ENCODE results near the gene DNAH8. TPM values are rescaled to one million over a fixed set of nuclear protein-coding genes. Genes with fewer than 3 reads are reported as not detected.
A peak's percentile ranks its signal among the peaks of the same experiment; 100 is the strongest.

The DNAH8 gene
- total RNA-seq, 1 donor from 2014 or later, result 0.05 TPM

- H3K27ac Mint-ChIP-seq (ENCODE audit: unreplicated experiment), result no peak overlapping the region
- no peak overlapping the region for H3K4me3 Mint-ChIP-seq (ENCODE audit: unreplicated experiment)
- H3K36me3 Mint-ChIP-seq (ENCODE audit: low read depth), result no peaks in the 10 kb centered on the region
- H3K27me3 Mint-ChIP-seq (ENCODE audit: low read depth), result peaks cover 54% of the 10 kb centered on the region
- DNase-seq (ENCODE audit: low spot score), result no peak
- H3K4me1 Mint-ChIP-seq (ENCODE audit: low read depth), result no peaks in the 10 kb centered on the region
- TF ChIP-seq CTCF (IDR thresholded peaks at IDR 0.05), result peak; percentile 23
- H3K9me3 Mint-ChIP-seq (ENCODE audit: low read depth), result peaks cover 2% of the 10 kb centered on the region
These were observed 288.0 kb downstream of the DNAH8 start for GRCh38 chr6:39003072-39003471.

- H3K9me3 Mint-ChIP-seq (ENCODE audit: low read depth), result peaks cover 2% of the 10 kb centered on the region
- H3K4me3 Mint-ChIP-seq (ENCODE audit: unreplicated experiment), result no peak overlapping the region
- DNase-seq (ENCODE audit: low spot score), result no peak
- no peak overlapping the region for H3K27ac Mint-ChIP-seq (ENCODE audit: unreplicated experiment)
- H3K4me1 Mint-ChIP-seq (ENCODE audit: low read depth), result no peaks in the 10 kb centered on the region
- no peaks in the 10 kb centered on the region for H3K36me3 Mint-ChIP-seq (ENCODE audit: low read depth)
- peaks cover 58% of the 10 kb centered on the region for H3K27me3 Mint-ChIP-seq (ENCODE audit: low read depth)
- no peak for TF ChIP-seq CTCF (IDR thresholded peaks at IDR 0.05)
These were observed 288.4 kb downstream of the DNAH8 start for GRCh38 chr6:39003492-39003891.

GRCh38 chr6:39004801-39005200, 289.7 kb downstream of the DNAH8 start:
- Mint-ChIP-seq H3K27ac (ENCODE audit: unreplicated experiment) (no peak overlapping the region), H3K27me3 (ENCODE audit: low read depth) (peaks cover 57% of the 10 kb centered on the region), H3K4me3 (ENCODE audit: unreplicated experiment) (no peak overlapping the region), H3K4me1 (ENCODE audit: low read depth) (no peaks in the 10 kb centered on the region), H3K9me3 (ENCODE audit: low read depth) (peaks cover 2% of the 10 kb centered on the region), H3K36me3 (ENCODE audit: low read depth) (no peaks in the 10 kb centered on the region)
- no peak for DNase-seq (ENCODE audit: low spot score)
- TF ChIP-seq CTCF (IDR thresholded peaks at IDR 0.05), result no peak

GRCh38 chr6:39005774-39006173, 290.7 kb downstream of the DNAH8 start:
- no peaks in the 10 kb centered on the region for H3K4me1 Mint-ChIP-seq (ENCODE audit: low read depth)
- H3K27ac Mint-ChIP-seq (ENCODE audit: unreplicated experiment), result no peak overlapping the region
- no peak overlapping the region for H3K4me3 Mint-ChIP-seq (ENCODE audit: unreplicated experiment)
- peaks cover 2% of the 10 kb centered on the region for H3K9me3 Mint-ChIP-seq (ENCODE audit: low read depth)
- no peak for TF ChIP-seq CTCF (IDR thresholded peaks at IDR 0.05)
- H3K36me3 Mint-ChIP-seq (ENCODE audit: low read depth), result no peaks in the 10 kb centered on the region
- DNase-seq (ENCODE audit: low spot score), result no peak
- peaks cover 51% of the 10 kb centered on the region for H3K27me3 Mint-ChIP-seq (ENCODE audit: low read depth)

- Mint-ChIP-seq H3K36me3 (ENCODE audit: low read depth) (no peaks in the 10 kb centered on the region), H3K4me3 (ENCODE audit: unreplicated experiment) (no peak overlapping the region), H3K27me3 (ENCODE audit: low read depth) (peaks cover 54% of the 10 kb centered on the region), H3K27ac (ENCODE audit: unreplicated experiment) (no peak overlapping the region), H3K4me1 (ENCODE audit: low read depth) (no peaks in the 10 kb centered on the region), H3K9me3 (ENCODE audit: low read depth) (peaks cover 2% of the 10 kb centered on the region)
- no peak for DNase-seq (ENCODE audit: low spot score)
- TF ChIP-seq CTCF (IDR thresholded peaks at IDR 0.05), result no peak
These were observed 292.5 kb downstream of the DNAH8 start for GRCh38 chr6:39007575-39007974.

Measured in chondrocyte (in vitro differentiated cells).